Measurements from ENCODE around the gene STARD7.
"Not testable (repeated sequence)": the region's sequence is repeated elsewhere in the genome, so short reads cannot be mapped to it uniquely, and the experiment has no call there.

The STARD7 gene

GRCh38 chr2:96160366-96160765, 48.3 kb downstream of the STARD7 start:
- DNase-seq: not testable (repeated sequence)

GRCh38 chr2:96159084-96159830, 49.4 kb downstream of the STARD7 start:
- DNase-seq: no peak

DNA sequence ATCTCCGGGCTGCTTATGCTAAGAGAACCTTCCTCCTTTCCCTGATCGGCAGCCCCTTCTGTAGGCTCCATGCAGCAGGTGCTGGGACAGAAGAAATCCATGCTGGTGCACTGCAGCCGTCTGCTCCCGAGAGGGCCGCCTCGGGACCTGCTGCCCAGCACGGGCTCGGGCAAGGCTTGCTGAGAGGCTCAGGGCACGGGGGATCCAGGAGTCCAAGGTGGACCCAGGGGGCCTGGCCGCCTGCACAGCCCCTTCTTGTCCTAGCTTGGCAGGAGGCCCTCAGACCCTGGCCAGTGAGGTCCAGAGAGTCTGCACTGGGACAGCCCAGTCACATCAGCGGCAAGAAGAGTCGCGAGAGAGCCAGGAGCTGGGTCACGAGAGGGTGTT, 50.1 kb downstream of the STARD7 start:
- DNase-seq: no peak

DNA sequence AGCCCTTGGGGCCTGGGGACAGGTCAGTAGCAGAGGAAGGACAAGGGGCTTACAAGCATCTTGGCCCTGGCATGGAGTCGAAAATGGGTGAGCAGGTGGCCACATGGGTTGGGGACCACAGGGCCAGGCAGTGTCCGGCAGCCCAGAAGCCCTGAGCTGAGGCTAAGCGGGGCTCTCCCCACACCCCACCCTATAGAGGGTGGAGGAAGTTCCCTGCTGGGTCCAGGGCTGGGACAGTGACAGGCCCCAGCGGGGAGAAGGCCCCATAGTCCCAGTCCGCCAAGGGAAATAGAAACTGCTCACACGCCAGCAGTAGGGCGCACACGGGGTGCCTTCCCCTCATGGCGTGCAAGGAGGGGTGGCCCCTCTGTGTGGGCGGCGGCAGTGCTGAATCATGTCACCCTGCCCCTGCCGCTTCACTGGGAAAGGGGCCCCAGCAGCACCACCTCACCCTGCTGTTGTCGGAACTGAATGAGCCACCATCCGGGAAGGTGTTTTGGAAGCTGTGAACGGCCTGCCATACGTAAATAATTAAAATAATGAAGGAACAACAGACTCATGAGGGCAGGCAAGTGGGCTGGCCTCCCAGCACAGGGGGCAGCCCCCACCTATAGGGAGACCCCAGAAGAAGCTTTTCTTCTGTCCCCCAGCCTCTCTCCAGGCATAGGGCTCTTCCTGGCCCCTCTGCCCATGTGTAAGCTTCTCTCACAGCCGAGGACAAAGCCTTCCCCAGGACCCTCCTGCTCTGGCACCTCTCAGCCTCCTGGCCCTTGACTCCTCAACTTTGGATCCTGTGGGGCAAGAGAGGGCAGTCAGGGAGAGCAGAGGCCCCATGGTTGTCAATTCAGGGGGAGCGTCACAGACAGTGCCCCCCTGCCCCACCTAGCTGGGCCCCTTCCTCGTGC, 50.7 kb downstream of the STARD7 start:
- peak; percentile 95 for DNase-seq

- DNase-seq: no peak
Measured at GRCh38 chr2:96156926-96157648, 51.5 kb downstream of the STARD7 start.

DNA sequence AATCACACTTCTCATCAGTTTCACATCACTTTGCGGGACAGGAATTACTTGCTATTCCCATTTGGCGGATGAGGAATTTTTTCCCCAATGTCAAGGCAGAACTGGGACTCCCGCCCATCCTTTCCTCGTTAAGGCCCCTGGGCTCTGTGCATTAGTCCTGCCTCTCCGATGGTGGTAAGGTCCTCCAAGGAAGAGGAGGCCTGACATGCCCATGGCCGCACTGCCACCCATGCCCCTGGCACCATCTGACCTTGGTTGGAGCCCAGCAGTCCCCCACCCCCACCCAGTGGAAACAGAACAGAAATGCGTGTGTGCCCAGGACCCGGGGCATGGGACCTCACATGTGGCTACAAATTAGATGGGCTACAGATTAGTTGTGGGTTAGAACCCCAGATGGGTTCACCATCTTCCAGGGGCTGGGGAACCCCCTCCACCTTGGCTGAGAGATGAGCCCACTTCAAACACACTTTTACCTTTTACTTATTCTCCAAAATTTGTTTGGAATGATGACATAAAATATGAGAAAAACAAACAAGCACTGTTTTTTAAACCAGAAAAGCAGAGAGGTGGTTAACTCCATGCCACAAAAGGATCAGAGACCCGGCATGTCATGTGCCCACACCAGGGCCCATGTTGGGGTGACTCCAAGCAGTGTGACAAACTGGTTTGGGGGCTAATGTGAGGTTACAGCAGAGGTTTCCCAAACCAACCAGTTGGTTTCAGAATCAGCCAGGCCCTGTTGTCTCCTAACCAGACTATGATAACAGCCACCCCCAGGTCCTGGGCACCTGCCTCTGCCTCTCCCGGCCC, 52.4 kb downstream of the STARD7 start:
- DNase-seq: no peak

GRCh38 chr2:96154506-96155380, 53.9 kb downstream of the STARD7 start:
- no peak for DNase-seq

DNA sequence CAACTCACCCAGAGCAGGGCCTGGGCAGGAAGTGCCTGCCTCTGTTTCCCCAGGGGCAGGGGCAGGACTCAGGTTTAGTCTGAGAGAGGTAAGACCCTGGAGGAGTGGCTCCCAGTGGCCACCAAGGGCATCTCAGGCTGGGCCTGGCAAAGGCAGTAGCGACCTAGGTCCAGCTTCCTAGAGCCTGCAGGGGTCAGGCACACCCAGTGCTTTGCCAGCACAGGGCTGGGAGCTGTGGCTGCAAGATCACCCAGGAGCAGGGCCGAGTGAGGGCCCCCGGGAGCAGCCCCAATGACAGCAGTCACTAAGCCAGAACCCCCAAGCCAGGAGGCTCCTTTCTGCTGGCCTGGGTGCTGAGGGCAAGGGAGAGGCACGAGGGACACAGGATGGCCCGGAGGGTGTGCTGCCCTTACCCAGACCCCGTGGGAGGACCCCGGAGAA, 54.6 kb downstream of the STARD7 start:
- no peak for DNase-seq

DNA sequence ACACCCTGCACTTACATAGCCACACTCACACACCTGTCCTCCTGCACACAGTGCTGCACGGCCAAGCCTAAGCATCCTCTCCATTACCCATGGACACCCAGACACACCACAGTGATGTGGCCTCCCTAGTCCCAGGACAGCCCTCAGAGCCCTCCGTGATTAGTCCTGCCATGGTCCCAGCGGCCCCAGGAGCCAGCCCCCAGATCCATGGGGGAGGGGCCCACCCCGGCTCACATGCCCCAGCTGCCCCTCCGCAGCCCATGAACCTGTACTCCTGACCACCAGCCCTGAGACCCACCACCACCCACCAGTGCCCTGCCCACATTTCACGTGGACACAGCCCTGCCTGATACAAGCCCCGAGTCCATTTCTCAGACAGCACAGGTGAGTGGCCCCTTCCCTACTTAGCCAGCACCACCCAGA, 55.3 kb downstream of the STARD7 start:
- no peak for DNase-seq

- DNase-seq: no peak
Measured at GRCh38 chr2:96152304-96153161, 56.1 kb downstream of the STARD7 start.

GRCh38 chr2:96151595-96152303, 56.9 kb downstream of the STARD7 start:
- no peak for DNase-seq

DNA sequence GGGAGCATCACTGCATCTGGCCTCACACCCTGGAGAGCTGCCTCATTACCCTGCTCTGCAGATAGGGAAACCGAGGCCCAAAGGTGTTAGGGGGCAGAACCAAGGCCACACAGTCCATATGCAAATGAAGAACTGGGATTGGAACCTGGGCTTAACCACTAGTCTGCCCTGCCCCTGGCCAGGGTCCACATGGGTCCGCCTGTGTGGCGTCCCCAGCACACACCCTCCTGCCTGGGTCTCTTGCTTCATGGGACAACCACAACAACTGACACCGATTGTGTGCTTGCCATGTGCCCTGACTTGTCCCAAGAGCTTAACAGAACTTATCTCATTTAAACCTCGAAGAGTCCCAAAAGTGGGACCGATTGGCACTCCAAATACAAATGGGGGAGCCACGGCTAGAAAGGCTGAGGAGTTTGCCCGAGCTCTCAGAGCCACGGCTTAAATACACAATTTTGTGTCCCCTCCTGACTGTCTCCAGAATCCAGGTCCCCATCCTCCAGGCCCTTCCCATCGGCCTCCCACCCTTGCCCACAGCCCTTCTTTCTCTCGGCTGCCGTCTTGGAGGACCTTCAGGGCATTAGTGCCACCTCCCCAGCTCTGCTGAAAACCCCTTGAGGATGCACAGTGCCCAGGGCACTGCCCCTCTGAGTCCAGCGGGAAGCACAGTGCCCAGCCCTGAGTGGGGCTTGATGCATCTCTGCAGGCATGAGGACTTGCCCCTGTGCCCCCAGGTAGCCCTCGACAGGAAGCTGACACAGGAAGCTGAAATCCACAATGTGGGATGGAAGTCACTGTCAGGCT, 57.6 kb downstream of the STARD7 start:
- DNase-seq: no peak

DNA sequence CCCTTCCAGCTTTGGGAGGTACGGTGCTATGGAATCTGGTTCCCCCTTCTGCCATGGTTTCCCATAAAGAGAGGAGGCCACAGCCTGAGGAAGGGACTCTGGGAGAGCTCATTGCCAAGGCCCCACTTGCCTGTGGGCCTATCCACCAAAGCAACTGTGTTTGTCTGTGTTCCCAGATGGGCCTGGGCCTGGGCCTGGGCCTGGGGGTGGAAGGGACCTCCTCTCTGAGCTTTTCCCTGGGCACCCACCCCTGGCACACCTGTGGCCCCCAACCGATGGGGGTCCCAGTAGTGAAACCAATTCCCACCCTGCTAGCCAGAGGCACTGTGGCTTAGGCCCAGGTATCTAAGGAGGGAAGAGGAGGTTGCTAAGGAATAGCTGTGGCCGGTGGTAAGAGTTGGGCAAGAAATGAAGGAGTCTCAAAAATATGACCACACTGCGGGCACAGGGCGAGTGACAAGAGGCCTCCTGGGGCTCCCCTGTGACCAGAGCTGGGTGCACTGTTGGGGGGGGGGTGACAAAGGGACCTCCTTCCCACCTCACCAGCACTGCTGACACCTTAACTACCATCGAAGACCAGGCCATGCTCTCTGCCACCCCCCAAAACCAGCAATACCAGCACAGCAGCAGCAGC, 58.5 kb downstream of the STARD7 start:
- DNase-seq: no peak

GRCh38 chr2:96148410-96149217, 60.0 kb downstream of the STARD7 start:
- DNase-seq: peak; percentile 95

DNA sequence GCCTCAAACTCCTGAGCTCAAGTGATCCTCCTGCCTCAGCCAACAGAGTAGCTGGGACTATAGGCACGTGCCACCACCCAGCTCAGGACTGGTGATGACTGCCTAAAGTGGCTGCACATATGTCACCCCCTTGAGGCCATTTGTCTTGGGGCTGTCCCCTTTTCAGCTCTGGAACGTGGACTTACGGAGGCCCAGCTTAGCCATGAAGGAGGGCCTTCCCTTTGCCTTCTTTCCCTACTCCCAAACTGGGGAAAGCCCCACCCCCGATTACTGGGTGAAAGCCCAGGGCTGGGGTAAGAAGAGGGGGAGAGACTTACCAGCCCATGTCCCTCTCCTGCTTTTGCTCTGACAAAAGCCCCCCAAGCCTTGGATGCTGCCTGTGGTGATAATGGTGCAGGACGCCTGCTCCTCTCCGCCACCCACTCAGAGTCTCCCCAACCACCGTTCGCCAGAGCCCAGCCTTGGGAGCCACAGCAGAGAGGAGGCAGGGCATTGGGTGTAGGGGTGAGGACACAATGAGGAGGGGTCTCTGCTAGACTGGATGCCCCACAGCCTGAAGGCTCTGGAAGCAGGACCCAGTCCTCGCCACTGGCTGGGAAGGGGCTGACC, 60.9 kb downstream of the STARD7 start:
- no peak for DNase-seq

- DNase-seq: no peak
Measured at GRCh38 chr2:96146881-96147592, 61.6 kb downstream of the STARD7 start.
